ENCODE measurements around the gene C1orf167.

C1orf167 gene

DNA sequence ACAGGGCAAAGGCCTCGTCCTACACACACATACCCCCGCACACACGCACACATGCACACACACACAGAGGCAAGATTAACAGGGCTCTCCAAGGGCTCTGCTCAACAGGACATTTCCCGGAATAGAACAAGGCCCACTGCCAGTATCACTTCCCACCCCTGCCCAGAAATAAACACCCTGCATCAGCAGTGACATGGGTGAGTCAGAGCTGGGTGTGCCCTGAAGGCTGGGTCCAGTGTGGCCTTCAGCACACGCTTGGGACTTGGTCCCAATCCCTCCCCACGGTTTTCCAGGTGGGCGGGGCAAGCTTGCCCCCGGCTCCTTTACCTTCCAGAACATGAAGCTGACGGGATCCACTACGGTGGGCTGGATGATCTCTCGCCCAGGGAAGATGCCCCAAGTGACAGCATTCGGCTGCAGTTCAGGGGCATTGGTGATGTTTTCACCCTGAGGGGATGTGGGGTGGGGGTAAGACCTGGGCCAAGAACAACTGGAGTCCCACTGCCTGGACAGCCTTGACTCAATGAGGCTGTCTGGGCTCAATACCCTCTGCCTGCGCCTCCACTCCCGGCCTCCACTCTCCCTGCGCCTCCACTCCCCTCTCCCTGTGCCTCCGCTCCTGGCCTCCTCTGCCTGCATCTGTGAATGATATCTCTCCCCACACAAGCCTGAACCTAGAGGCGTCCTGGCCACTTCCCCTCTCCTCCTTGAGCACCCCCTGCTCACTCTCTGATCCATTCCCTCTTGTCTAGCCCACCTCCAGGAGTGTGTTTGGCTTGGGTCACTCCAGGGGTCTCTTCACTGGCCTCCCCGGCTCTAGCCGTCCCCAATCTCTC, 29.1 kb downstream of the C1orf167 start:
- TF ChIP-seq GATA2 (IDR thresholded peaks at IDR 0.05; ENCODE audit: low read depth, low read length) (no peak), GATA3 (IDR thresholded peaks at IDR 0.05; ENCODE audit: low read depth, low read length) (no peak)

DNA sequence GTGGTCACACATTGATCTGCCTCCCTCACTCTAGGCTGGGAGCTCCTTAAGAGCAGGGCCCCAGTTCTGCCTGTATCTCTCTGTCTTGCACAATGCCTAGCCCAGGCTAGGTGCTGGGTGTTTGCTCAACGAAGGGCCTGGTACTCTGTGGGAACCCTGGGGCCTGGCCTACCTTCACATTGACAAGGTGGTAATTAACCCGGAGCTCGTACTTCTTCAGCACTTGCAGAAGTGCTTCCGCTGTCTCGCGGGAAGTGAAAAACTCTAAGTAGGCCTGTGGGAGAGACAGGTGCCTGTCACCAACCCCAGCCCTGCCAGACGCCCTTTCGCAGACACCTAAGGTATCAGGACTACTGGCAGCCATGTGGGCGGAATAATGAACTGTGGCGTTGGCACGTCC, 30.1 kb downstream of the C1orf167 start:
- TF ChIP-seq GATA2 (IDR thresholded peaks at IDR 0.05; ENCODE audit: low read depth, low read length) (no peak), GATA3 (IDR thresholded peaks at IDR 0.05; ENCODE audit: low read depth, low read length) (no peak)

DNA sequence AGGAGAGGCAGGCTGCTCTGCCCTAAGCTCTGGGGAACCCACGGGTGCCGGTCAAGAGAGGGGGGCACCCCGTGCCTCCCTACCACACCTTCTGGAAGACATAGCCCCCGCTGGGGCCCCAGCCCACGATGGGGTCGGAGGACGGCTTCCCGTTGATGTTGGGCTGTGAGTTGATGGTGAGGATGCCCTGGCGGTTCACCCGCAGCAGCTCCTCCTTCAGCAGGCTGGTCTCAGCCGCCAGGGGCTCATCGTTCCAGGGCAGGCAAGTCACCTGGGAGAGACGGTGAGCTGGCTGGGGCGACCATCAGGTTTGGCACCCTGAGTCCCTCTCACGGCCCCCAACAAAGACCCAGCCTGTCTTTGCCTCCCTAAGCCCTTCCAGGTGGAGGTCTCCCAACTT, 31.8 kb downstream of the C1orf167 start:
- TF ChIP-seq GATA3 (IDR thresholded peaks at IDR 0.05; ENCODE audit: low read depth, low read length) (no peak), GATA2 (IDR thresholded peaks at IDR 0.05; ENCODE audit: low read depth, low read length) (no peak)

DNA sequence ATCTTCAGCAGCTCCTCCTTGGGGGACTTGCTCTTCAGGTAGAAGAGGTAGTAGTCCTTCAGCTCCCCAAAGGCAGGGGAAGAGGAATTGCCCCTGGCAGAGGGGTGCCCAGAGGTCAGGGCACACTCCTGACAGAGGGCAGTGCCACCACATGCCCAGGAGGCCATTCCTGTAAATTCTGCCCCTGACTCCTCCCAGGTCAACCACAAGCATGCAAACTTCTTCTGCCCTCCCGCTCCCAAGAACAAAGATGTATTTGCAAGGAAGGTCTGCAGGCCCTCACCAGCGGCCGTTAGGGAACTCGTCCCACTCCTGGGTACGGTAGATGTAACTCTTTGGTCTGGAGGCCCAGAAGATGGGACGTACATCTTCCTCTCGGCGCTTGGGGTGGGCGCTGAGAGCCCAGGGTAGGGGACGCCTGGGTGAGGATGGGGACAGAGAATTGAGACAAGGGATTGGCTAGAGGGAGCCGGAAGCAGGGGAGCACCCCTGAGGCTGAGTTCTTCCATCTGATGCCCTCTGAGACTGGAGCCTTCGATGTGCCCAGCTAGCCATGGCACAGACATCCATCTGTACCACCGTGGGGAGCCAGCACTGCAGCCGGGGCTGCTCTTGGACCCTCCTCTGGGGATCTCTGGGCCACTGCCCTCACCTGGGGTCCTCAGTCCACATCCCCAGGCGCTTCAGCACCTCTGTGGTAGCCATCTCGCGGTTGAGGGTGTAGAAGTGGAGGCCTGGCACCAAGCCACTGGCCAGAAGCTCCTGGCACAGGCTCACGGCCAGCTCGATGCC, 32.6 kb downstream of the C1orf167 start:
- TF ChIP-seq GATA2 (IDR thresholded peaks at IDR 0.05; ENCODE audit: low read depth, low read length) (no peak), GATA3 (IDR thresholded peaks at IDR 0.05; ENCODE audit: low read depth, low read length) (no peak)

DNA sequence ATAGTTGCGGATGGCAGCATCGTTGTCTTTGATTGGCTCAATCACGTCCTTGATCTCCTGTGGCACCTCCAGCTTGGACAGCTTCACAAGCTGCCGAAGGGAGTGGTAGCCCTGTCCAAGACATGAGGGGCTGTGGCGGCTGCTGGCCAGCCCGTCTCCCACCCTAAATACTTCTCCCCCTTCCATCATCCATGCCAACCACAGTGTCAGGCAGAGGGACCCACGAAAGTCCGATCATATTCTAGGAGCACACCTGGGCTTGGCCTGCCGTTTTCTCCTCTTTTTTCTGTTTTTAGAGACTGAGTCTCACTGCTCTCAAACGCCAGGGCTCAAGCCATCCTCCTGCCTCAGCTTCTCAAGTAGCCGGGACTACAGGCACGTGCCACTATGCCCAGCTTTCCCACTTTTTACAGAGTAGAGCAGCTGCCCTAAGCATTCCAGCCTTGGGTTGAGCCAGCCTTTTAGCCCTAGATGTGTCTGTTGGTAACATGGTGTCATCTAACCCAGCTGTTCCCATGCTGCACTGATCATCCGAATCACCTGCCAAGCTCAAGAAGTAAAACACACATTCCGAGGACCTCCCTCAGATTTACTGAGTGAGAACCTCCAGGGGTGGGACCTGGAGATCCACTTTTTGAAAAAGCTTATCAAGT, 33.4 kb downstream of the C1orf167 start:
- TF ChIP-seq GATA2 (IDR thresholded peaks at IDR 0.05; ENCODE audit: low read depth, low read length): no peak
- TF ChIP-seq GATA3 (IDR thresholded peaks at IDR 0.05; ENCODE audit: low read depth, low read length): no peak

DNA sequence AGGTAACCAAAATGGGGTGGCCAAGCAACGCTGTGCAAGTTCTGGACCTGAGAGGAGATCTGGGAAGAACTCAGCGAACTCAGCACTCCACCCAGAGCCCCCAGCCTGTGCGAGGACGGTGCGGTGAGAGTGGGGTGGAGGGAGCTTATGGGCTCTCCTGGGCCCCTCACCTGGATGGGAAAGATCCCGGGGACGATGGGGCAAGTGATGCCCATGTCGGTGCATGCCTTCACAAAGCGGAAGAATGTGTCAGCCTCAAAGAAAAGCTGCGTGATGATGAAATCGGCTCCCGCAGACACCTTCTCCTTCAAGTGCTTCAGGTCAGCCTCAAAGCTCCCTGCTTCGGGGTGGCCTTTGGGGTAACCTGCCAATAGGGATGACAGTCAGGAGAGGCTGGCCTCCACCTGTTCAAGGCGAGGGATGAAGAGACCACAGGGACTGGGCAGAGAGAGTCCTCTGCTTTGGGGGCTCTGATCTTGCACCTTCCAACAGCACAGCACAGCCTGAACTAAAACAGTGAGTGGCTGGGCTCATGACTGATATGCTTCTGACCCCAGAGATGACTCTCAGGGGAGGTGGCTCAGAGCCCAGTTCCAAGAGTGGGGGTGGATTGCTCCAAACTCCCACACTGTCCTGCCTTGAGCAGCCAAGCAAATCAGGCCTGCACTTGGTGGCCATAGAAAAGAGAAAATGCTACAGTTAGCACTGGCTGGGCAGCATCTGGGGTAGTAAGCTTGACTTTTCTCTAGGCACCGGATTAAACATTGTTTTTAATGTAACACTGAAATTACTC, 34.2 kb downstream of the C1orf167 start:
- no peak for TF ChIP-seq GATA3 (IDR thresholded peaks at IDR 0.05; ENCODE audit: low read depth, low read length)

DNA sequence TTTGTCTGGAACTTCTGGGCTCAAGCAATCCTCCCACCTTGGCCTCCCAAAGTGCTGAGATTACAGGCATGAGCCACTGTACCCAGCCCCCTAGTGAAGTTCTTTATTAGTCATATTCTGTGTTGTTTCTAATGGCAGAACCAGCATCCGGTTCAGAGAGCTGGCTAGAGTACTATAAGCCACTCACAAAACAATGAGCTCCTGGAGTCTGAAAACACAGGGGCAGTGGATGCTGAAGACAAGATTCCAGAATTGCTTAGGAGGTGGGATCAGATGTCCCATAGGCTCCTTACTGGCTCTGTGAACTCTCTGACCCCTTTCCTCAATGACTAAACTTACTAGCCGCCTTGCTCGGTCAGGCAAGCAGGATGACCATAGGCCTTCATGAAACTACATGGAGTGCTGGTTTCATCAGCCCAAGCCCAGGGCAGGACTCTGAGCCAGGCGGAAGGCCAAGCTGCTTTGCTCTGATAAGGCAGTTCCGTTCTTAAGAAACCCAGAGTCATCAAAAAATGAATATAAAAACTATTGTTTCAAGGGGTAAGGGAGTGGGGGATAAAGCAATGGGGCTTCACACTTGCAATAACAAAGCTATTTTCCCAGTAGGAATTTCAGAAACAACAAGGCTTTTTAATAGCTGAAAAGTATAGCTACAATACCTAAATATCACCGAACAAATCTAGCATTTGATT, 35.7 kb downstream of the C1orf167 start:
- TF ChIP-seq GATA3 (IDR thresholded peaks at IDR 0.05; ENCODE audit: low read depth, low read length) (no peak), GATA2 (IDR thresholded peaks at IDR 0.05; ENCODE audit: low read depth, low read length) (no peak)

DNA sequence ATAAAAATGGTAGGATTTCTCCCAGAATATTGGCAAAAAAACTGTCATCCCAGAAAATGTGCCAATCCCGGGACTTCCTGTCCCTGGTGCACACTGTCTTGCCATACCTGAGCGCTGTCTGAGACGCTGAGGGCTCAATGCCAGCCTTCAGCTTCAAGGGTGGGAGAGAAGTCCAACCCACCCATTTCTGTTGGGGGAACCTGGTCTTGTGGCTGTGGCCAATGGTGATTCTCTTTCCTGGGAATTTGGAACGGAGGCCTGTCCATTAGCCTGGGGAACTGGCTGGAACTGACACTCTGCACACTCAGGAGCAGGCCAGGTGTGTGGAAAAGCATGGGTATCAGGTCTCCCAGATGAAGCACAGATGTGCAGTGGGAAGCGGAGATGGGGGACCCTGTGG, 37.1 kb downstream of the C1orf167 start:
- no peak for TF ChIP-seq GATA2 (IDR thresholded peaks at IDR 0.05; ENCODE audit: low read depth, low read length)
- TF ChIP-seq GATA3 (IDR thresholded peaks at IDR 0.05; ENCODE audit: low read depth, low read length): no peak

DNA sequence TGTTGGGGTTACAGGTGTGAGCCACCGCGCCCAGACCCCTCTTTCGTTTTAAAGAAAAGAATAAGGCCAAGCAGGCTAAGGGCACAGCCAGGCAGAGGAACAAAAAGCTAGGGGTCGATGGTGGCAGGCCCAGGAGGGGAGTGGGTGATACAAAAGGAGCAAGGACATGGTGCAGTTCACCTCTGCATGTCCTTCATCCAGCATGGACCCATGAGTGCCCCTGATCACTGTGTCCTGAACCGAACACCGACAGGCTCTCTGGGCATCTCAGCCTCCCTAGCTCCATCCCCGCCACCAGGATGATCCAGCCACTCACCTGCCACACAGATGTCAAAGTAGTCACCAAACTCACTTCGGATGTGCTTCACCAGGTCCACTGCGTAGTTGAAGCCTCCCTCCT, 37.9 kb downstream of the C1orf167 start:
- TF ChIP-seq GATA2 (IDR thresholded peaks at IDR 0.05; ENCODE audit: low read depth, low read length): no peak
- no peak for TF ChIP-seq GATA3 (IDR thresholded peaks at IDR 0.05; ENCODE audit: low read depth, low read length)

DNA sequence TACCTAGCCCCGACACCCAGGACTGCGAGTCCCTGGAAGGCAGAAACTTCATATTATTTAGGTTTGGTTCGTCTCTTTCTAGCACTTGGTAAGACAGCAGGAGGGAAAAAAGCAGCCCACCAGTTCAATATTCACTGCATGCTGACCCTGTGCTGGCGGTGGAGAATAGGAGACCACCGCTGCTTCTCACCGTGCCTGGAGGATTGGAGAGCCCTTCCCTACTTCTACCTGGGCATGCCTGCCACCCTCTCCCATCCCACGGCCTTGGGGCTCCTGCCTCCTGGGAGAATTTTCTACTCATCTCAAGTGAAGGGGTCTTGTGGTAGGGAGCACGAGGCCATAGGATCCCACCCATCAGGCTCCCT, 38.4 kb downstream of the C1orf167 start:
- TF ChIP-seq GATA3 (IDR thresholded peaks at IDR 0.05; ENCODE audit: low read depth, low read length): no peak
- TF ChIP-seq GATA2 (IDR thresholded peaks at IDR 0.05; ENCODE audit: low read depth, low read length): no peak

DNA sequence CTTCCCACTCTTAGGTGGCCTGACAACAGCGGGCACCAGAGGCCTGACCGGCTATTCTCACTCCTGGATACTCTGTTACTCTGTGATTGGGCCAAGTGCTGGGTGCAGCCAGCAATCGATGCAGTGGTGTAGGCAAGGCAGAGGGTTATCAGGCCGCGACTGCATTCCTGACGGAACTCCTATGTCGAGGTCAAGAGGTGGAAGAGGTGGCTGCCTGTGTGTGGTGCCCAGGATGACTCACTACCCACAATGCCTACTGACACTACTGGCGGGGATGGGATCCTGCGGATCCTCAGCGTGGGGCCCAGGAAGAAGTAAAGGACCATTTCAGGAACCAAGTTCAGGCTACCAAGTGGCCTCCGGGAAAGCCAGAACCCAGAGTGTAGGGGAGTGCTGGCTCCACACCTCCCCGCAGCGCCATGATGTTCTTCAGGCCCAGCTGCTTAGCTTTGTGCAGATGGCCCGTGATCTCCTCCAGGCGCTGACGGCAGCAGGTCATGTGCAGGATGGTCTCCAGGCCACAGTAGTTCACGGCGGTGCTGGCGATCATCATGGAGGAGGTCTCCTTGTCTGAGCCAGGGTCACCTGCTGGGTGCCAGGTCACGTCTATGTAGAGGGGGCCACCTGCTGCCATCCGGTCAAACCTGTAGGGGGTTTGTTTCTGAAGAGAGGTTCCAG, 38.9 kb downstream of the C1orf167 start:
- no peak for TF ChIP-seq GATA2 (IDR thresholded peaks at IDR 0.05; ENCODE audit: low read depth, low read length)
- no peak for TF ChIP-seq GATA3 (IDR thresholded peaks at IDR 0.05; ENCODE audit: low read depth, low read length)

DNA sequence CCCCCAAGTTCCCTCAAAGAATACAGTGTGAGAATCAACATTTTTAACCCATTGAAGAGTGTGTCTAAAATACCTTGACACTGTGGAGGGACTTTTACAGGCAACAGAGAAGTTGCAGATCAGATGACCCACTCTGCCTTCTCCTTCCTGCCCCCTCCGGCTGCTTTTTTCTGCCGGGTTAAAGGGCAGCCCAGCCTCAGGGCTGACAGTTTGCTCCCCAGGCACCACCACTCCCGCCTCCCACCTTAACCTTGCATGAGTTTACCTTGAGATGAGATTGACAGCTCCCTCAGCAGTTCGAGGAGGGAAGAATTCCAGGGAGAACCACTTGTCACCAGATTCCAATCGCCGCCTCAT, 40.6 kb downstream of the C1orf167 start:
- no peak for TF ChIP-seq GATA2 (IDR thresholded peaks at IDR 0.05; ENCODE audit: low read depth, low read length)
- no peak for TF ChIP-seq GATA3 (IDR thresholded peaks at IDR 0.05; ENCODE audit: low read depth, low read length)

All from SH-SY5Y (cell line).